NCI-H2029 treated with DMSO at 0.1 percent for 48 hours (cell line): ENCODE data around the gene CHI3L2.
"Not testable (repeated sequence)": the region's sequence is repeated elsewhere in the genome, so short reads cannot be mapped to it uniquely, and the experiment has no call there.

Source experiments
- DNase-seq: peaks from one replicate; lab custom pipeline; 2025; lab: John Stamatoyannopoulos, UW

The CHI3L2 gene

DNA sequence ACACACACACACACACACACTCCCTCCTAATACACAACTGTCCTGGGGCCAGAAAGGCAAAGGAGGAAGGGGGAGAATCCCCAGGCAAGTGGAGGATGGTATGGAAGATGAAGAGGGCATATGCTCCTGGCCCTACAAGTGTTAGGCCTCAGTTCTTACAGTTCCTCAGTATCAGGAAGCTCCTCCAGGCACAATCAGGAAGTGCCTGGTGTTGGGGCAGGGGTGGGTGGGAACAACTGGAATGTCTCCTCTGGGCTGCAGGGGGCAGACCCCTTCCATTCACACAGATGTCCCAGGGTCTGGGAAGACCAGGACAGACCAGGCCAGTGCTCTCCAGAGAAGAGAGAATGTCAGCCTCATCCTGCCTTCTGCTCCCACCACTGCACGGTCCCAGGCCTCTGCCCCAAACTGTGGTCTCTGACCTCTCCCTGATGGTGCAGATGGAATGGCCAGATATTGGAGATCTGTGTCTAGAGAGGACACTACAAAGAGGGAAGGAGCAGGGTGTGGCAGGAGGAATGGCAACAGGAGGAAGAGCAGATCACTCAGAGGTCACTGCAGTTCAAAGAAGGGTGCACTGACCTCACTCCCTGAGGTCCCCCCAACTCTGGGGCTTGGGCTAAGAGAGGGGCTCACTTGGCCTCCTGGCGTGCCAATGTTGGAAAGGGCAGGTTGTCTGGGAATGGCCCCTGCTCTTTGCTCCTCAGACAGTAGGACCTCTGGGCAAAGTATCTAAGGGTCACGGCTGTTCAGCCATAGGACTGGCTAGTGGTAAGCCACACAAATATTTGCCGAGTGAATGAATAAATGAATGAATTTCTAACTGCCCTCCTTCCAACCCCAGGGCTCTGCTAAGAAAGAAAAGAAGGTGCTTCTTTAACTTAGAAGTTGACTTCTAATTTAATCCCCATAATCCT is 24.5 kb upstream of the CHI3L2 start:
- no peak for DNase-seq

DNA sequence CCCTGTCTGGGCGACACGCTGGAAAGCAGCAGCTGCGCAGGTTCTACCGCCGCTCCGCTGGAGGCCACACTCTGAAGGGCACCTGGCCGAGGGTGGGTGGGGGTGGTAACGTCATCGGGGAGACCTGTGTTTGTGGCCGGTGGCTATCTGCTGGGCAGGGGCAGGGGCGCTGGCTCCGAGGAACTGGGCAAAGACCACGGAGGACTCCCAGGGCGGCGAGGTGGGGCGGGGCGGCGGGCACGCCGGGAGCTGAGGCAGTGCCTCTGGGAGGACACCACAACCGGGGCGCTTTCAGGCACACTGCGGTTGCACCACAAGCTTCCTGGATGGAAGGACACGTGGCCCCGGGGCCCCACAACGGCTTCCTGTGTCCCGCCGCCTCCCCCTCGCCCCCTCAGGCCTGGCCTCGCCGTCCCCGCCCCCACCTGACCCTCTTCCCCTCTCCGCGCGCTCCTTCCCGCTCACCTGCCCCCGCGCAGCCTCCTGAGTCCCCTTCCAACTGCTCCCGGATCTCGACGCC is 23.8 kb upstream of the CHI3L2 start:
- DNase-seq: no peak

- DNase-seq: peak; percentile 35
Observed at GRCh38 chr1:111204201-111204982, 23.1 kb upstream of the CHI3L2 start.

DNA sequence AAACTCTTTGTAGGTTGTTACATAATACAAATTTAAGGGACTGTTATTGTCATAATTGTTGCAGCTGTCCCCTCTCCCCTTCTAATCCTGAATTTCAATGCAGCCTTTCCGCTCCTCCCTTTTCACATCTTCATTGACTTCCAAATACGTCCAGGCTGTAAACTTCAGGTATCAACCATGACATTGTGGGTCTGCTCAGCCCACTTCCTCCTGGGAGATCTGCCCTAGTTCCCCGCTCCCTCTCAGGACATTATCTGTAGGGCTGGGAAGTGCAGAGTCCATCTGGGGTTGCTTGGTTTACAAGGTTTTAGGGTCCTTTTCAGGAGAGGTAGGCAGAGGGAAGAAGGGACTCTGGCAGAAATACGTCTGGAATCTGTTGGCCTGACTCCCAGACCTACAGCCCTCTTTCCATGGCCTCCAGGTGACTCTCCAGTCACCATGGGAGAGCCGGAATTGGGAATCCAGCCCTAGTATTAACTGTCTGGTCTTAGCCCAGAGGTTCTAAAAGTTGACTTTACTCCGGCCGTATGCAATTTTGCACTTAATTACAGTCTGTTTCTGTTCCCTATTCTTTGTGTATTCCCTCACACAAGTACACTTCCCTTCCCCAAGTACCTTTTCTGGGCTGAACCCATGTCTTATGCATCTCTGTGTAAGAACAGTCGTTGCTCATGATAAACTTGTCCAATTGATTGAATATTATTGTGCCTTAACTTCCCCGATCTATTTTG is 22.4 kb upstream of the CHI3L2 start:
- DNase-seq: no peak

DNA sequence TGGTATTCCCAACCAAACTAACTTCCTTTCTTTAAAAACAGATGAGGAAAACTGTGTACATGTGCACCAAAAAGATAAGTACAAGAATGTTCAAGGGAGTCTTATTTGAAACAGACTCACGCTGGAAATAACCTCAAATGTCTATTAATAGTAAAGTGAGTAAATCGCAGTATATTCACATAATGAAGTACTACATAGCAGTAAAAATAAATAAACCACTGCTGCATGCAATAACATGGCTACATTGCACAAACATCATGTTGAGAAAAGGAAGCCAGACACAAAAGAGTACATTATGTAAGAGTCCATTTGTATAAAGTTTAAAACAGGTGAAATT is 21.8 kb upstream of the CHI3L2 start:
- no peak for DNase-seq

GRCh38 chr1:111208921-111209320 is 18.6 kb upstream of the CHI3L2 start:
- no peak for DNase-seq

DNA sequence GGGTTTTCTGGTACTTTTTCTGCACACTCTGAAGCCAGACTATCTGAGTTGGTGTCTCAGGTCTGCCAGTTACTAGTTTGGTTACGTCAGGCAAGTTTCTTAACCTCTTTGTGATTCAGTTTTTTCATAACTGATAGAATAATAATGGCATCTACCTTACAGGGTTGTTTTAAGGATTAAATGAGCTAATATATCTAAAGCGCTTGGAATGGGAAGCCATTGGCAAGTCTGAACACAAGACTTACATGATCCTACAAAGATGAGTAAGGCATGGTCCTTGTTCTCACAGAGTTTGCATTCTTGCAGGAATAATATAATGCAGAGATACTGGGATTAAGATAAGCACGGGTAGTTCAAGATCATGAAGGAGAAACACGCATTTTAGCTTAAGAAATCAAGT is 17.9 kb upstream of the CHI3L2 start:
- DNase-seq: no peak

GRCh38 chr1:111211921-111212320 is 15.6 kb upstream of the CHI3L2 start:
- no peak for DNase-seq

DNA sequence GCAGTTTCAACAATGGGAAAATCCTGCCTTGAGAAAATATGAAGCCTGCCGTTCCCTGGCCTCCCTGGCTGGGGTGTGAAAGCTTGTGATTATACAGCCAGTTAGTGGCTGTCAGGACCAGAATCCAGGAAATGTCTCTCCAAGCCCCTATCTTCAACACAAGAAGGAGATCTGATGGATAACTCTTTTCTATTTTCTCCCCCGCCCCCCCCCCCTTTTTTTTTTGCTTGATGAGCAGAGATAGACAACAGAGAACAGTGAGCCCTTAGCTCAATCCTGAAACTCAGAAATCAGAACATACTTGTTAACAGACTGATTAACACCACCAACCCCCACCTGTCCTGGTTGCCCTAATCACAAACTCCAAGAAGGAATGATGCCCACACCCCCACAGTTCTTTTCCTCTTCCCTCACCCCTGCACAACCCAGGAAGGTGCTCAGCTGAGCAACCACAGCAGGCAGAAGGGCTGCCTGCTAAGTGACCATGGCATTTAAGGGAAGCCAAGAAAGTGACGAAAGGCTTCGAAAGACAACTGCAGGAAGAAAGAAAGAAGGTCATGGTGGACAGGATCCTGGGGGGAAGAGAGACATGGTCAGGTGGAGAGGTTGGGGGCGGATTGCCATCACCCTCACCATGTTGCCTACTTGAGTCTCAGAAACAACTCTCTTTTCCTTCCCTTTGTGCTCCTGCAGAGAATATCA is 14.7 kb upstream of the CHI3L2 start:
- no peak for DNase-seq

- no peak for DNase-seq
Observed at GRCh38 chr1:111213412-111213811, 14.1 kb upstream of the CHI3L2 start.

- no peak for DNase-seq
Observed at GRCh38 chr1:111214074-111214801, 13.3 kb upstream of the CHI3L2 start.

GRCh38 chr1:111214884-111215283 is 12.6 kb upstream of the CHI3L2 start:
- no peak for DNase-seq

DNA sequence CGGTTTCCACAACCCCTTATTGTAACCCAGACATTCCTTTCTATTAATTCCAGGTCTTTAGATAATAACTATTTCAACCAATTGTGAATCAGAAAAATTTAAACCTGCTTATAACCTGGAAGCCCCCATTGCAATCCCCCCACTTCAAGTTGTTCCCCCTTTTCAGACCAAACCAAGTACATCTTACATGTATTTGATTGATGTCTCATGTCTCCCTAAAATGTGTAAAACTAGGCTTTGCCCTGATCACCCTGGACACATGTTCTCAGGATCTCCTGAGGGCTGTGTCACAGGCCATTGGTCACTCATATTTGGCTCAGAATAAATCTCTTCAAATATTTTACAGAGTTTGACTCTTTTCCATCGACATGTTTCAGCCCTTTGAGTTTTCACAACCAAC is 12.2 kb upstream of the CHI3L2 start:
- DNase-seq: not testable (repeated sequence)

GRCh38 chr1:111216751-111217150 is 10.8 kb upstream of the CHI3L2 start:
- no peak for DNase-seq

DNA sequence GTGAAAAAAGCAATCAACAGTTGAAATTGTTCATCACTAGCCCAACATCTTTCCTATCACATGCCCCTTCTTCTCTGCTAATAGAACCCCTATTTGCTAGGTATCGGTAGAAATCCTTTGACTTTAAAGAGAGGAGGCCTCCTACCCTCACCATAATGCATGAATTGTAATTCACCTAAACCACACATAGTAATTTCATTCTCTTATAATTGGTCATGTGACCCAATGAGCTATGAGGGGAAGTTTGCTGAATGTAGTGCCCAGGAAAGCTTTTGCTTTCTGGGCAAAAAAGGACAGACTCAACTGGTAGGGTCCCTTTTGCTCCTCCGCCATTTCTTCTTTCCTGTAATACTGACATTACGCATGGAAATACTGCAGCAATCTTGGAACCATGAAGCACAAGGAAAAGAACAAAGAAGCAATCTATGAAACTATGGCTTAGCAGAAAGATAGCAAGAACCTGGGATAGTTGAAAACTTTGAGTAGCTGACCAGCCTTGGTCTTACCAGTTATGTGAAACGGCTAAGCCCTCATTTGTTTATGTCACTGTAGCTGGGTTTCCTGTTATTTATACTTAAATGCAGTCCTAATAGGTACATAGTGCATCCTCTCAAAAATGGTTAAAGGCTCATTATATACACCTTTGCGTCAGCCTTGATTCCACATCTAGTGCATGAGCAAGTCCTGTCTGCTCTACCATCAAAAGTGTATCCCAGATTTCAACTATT is 10.2 kb upstream of the CHI3L2 start:
- no peak for DNase-seq

- DNase-seq: no peak
Observed at GRCh38 chr1:111218701-111219556, 8.6 kb upstream of the CHI3L2 start.

- DNase-seq: no peak
Observed at GRCh38 chr1:111219557-111220286, 7.8 kb upstream of the CHI3L2 start.

DNA sequence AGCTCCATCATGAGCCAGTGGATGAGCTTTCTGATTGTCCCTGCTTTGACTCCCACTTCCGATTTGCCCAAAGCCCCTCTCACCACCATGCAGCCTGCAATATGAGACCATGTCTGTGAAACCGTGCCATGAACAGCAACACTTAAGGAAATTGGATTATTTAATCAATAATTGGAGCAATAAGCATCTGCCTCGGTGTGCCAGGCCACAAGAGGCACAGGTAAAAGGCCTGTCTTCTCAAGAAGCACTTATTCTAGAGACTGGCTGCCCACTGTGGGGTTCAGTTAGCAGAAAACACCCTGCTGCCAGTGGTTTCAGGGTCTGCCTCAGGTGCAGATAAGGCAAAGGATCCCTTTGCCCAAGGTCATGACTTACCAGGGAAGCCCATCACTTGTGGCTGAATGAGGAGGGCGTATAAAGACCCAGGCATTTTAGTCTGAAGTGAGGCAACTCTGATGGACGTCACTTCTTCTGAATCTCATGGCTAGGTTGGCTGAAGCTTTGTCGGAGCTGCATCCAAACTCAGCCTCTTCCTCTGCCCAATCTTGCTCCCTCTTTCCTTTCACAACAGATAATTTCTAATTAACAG is 7.1 kb upstream of the CHI3L2 start:
- DNase-seq: no peak
